ENCODE results near the gene INSYN2B.

Gene INSYN2B

DNA sequence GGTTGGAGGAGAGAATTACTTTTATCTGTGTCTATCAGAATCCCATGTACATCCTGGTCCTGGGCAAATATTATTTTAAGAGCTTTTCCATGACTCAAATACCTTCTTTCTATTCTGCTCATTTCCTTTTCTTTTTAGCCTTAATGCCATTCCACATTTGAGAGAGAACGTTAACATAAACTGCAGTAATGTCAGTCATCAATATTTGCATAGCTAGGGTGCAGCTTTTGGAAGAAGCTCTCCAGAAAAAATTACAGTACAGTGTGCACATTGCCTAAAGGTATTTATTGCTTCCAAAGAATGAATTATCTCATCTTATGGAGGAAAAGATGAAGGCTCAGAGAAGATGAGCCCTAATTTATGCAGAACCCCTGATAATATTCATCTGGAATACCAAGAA, 58.3 kb downstream of the INSYN2B start:
- DNase-seq (ENCODE audit: insufficient read length, low spot score) (no peak), FAIRE-seq (no peak)
- TF ChIP-seq, protein P1, sequence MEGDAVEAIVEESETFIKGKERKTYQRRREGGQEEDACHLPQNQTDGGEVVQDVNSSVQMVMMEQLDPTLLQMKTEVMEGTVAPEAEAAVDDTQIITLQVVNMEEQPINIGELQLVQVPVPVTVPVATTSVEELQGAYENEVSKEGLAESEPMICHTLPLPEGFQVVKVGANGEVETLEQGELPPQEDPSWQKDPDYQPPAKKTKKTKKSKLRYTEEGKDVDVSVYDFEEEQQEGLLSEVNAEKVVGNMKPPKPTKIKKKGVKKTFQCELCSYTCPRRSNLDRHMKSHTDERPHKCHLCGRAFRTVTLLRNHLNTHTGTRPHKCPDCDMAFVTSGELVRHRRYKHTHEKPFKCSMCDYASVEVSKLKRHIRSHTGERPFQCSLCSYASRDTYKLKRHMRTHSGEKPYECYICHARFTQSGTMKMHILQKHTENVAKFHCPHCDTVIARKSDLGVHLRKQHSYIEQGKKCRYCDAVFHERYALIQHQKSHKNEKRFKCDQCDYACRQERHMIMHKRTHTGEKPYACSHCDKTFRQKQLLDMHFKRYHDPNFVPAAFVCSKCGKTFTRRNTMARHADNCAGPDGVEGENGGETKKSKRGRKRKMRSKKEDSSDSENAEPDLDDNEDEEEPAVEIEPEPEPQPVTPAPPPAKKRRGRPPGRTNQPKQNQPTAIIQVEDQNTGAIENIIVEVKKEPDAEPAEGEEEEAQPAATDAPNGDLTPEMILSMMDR (IDR thresholded peaks at IDR 0.05; ENCODE audit: insufficient read depth, missing control alignments): no peak

DNA sequence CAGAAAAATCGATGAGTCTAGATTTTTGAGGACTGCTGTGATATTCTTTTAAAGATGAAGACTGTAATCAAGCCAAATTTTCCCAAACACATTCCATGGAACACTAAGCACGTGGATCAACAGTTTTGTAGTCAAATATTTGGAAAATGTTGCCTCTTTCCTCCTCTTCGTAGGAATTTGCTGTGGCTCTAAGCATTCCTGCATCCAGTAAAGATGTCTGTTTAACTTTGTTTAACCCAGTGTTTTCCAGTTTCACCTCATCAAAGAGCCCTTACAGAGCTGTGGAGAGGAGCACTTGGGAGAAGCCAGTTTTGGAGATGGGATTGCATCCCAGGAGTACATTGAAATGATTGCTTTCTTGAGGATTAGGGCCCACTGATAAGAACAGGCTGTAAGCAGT, 58.9 kb downstream of the INSYN2B start:
- FAIRE-seq: no peak
- TF ChIP-seq, protein P1 (IDR thresholded peaks at IDR 0.05; ENCODE audit: insufficient read depth, missing control alignments): no peak
- DNase-seq (ENCODE audit: insufficient read length, low spot score): no peak

DNA sequence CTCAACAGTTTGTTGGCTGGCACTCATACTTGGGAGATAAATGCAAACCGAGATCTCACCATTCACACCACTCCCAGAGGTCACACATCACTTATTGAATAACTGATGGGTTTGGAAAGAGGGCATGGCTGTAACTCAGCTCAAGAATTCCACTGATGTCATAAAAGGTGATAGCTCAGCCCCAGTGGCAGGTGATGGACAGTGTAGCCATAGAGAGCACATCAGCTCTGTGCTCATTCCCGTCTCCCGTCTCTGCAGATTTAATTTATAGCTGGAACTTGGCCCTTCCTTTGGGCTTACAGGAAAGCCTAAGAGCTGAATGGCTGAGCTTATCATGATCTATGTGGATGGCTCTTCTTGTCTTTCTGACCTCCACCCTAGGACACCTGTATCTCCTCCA, 59.8 kb downstream of the INSYN2B start:
- TF ChIP-seq, protein P1 (IDR thresholded peaks at IDR 0.05; ENCODE audit: insufficient read depth, missing control alignments): no peak
- DNase-seq (ENCODE audit: insufficient read length, low spot score) (no peak), FAIRE-seq (no peak)

DNA sequence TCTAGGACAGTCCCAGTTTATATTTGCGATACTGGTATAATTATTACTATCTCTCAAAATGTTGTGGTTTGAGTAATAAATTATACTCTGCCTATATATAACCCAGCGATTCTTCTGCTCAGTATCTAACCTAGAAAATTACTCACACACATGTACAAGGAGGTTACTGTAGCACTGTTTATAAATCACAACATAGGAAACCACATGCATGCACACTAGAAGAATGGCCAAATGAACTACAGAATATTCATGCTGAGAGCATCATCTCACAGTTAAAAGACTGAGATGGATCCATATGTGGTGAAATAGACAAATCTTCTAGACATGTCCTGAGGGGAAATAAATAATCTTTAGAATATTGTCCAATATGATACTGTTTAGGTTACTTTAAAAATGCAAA, 62.1 kb downstream of the INSYN2B start:
- FAIRE-seq (no peak), DNase-seq (ENCODE audit: insufficient read length, low spot score) (no peak)
- TF ChIP-seq, protein P1 (IDR thresholded peaks at IDR 0.05; ENCODE audit: insufficient read depth, missing control alignments): no peak

DNA sequence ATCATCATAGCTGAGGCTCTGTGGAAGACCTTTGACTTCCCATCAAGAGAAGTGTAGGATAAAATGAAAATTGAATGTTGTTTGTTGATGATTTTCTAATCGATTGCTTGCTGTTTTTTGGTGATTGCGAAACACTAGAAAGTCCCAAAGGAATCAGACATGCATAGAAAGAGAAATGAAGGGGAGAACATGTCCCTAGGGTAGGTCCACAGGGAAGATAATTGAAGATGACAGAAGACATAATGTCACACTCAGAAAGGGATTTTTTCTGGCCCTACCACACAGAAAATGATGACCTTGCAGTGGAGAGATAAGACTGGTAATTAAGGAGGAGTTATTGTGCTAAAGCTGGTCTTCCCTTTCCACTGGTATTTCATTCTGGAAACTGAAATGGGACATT, 62.8 kb downstream of the INSYN2B start:
- no peak for DNase-seq (ENCODE audit: insufficient read length, low spot score)
- TF ChIP-seq, protein P1 (IDR thresholded peaks at IDR 0.05; ENCODE audit: insufficient read depth, missing control alignments): no peak
- FAIRE-seq: no peak

DNA sequence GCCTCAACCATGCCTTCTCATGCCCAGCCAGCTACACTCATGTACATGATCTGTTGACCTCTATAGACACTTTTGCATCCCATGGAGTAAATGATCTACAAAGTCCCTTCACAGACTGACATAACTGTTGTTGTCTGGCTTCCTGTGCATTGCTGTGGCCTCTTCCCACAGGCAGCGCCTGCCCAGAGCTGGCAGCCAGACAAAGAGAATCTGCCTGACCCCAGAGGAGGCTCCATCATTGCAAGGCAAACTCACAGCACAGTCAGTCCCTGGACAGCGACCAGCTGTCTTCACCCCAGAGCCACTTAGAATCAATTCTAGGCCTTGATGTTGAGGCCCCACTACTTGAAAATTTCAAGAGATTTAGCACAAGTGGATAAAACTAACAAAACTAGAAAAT, 65.5 kb downstream of the INSYN2B start:
- no peak for FAIRE-seq
- DNase-seq (ENCODE audit: insufficient read length, low spot score): no peak
- TF ChIP-seq, protein P1 (IDR thresholded peaks at IDR 0.05; ENCODE audit: insufficient read depth, missing control alignments): no peak

DNA sequence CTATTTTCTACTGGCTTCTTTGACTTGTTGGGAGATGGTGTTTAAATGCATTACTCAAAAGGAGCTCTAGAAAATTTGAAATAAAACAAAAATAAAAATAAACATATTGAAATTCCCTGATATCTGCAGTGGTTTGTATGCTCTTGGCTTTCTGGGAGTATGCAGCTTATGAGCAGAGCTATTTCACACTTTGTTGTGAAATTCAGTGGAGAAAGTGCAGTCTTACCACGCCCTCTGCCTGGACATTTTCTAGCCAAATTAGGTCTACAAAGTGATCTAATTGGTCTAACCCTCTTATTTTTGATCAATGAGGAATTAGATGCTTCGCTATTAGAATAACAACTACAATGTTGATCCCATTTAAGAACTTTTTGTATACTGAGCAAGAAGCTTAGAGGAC, 66.8 kb downstream of the INSYN2B start:
- FAIRE-seq (no peak), DNase-seq (ENCODE audit: insufficient read length, low spot score) (no peak)
- TF ChIP-seq, protein P1 (IDR thresholded peaks at IDR 0.05; ENCODE audit: insufficient read depth, missing control alignments): no peak

Measured in D721Med (cell line).